PC-3 (cell line): ENCODE data around the gene EXOSC5.

Experiments used
- EZH2 ChIP-seq: fragments of 300-600 bp; sonication (generic); IDR thresholded peaks from one replicate; pipeline ENCODE4 v1.6.1; 2017; ENCODE audit warnings: antibody characterized with exemption, mild to moderate bottlenecking, low read length; ENCODE audit not compliant: unreplicated experiment
- TF ChIP-seq, protein P1 (sequence below): fragments of 300-600 bp; sonication (generic); conservative IDR thresholded peaks from 2 replicates; pipeline ENCODE4 v1.5.1; 2017; ENCODE audit warnings: antibody characterized with exemption, low read depth, mild to moderate bottlenecking, low read length

DNA sequence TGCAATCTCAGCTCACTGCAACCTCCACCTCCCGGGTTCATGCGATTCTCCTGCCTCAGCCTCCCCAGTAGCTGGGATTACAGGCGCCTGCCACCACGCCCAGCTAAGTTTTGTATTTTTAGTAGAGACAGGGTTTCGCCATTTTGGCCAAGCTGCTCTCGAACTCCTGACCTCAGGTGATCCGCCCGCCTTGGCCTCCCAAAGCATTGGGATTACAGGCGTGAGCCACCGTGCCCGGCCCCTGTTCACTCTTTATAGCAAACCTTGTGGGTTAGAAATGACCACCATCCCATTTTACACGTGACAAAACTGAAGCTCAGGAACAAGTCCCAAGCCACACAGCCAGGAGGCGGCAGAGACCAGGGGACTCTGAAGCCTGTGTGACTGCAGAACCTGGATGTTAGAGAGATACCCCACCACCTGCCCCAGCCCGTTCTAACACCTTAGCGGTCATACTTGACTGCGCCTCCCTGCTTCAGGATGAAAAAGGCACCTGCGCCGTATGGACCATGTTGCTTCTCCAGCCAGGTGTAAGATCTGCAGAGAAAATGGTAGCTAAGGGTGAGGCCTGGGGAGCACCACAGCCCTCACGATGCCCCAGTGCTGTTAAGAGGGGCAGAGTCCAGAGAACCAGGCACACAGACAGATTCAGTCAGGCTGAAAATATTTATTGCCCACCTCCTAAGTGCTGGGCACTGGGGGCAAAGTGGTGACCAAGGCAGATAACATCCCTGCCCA lies 38.9 kb upstream of the EXOSC5 start:
- TF ChIP-seq, protein P1, sequence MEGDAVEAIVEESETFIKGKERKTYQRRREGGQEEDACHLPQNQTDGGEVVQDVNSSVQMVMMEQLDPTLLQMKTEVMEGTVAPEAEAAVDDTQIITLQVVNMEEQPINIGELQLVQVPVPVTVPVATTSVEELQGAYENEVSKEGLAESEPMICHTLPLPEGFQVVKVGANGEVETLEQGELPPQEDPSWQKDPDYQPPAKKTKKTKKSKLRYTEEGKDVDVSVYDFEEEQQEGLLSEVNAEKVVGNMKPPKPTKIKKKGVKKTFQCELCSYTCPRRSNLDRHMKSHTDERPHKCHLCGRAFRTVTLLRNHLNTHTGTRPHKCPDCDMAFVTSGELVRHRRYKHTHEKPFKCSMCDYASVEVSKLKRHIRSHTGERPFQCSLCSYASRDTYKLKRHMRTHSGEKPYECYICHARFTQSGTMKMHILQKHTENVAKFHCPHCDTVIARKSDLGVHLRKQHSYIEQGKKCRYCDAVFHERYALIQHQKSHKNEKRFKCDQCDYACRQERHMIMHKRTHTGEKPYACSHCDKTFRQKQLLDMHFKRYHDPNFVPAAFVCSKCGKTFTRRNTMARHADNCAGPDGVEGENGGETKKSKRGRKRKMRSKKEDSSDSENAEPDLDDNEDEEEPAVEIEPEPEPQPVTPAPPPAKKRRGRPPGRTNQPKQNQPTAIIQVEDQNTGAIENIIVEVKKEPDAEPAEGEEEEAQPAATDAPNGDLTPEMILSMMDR, result no peak
- TF ChIP-seq EZH2, result no peak
